IPS DF 6.9 (cell line): ENCODE results near the gene WDPCP.
"Not testable (repeated sequence)": the region's sequence is repeated elsewhere in the genome, so short reads cannot be mapped to it uniquely, and the experiment has no call there.

Experiments used
- DNase-seq: peaks from one replicate; pipeline ENCODE4 v3.0.0-alpha.2; 2013; ENCODE audit warnings: low read depth, low spot score
- H3K27ac ChIP-seq: one replicate; pipeline ENCODE4 v1.5.1; 2013; ENCODE audit warnings: low read length, control low read depth
- H3K27me3 ChIP-seq: 2 replicates; pipeline ENCODE4 v1.6.1; 2013; ENCODE audit warnings: mild to moderate bottlenecking, low read length; ENCODE audit not compliant: control insufficient read depth, insufficient read depth
- H3K36me3 ChIP-seq: 2 replicates; pipeline ENCODE4 v1.6.1; 2013; ENCODE audit warnings: low read length; ENCODE audit not compliant: control insufficient read depth, insufficient read depth
- H3K4me1 ChIP-seq: 2 replicates; pipeline ENCODE4 v1.6.1; 2013; ENCODE audit warnings: low read length; ENCODE audit not compliant: control insufficient read depth, insufficient read depth
- H3K4me3 ChIP-seq: 2 replicates; pipeline ENCODE4 v1.5.1; 2013; ENCODE audit warnings: mild to moderate bottlenecking, low read length
- H3K9me3 ChIP-seq: 2 replicates; pipeline ENCODE4 v1.6.1; 2013; ENCODE audit warnings: low read length, inconsistent platforms; ENCODE audit not compliant: control insufficient read depth, insufficient read depth
- WGBS: extraction: QIAGEN DNeasy Blood & Tissue Kit; methylation state at CpG from one replicate; pipeline ENCODE4 v1.1.7; 2013; ENCODE audit warnings: mixed read lengths, missing lambda C conversion rate; ENCODE audit not compliant: insufficient read length, insufficient coverage; 5-methylcytosine and 5-hydroxymethylcytosine counted together

WDPCP gene

GRCh38 chr2:63590626-63591408, 2.5 kb upstream of the WDPCP start:
- no peak overlapping the region for H3K4me3 ChIP-seq
- H3K27ac ChIP-seq, result no peak overlapping the region
- no CpG with 5 or more reads among the region's 3 CpGs for WGBS
- DNase-seq, result no peak
- no peaks in the 10 kb centered on the region for H3K4me1 ChIP-seq
- no peaks in the 10 kb centered on the region for H3K27me3 ChIP-seq
- H3K9me3 ChIP-seq, result no peaks in the 10 kb centered on the region
- H3K36me3 ChIP-seq, result peaks cover 7% of the 10 kb centered on the region; the same call in 1 of the 2 replicates

GRCh38 chr2:63589148-63589958, 1.1 kb upstream of the WDPCP start:
- H3K4me3 ChIP-seq, result peak overlapping the region; percentile 86
- no CpG with 5 or more reads among the region's 26 CpGs for WGBS
- H3K27ac ChIP-seq, result no peak overlapping the region
- no peak for DNase-seq
- H3K9me3 ChIP-seq, result no peaks in the 10 kb centered on the region
- H3K36me3 ChIP-seq, result 0 out of 2 replicates have a peak, but pooled peaks cover 2% of the 10 kb centered on the region
- H3K4me1 ChIP-seq, result no peaks in the 10 kb centered on the region
- no peaks in the 10 kb centered on the region for H3K27me3 ChIP-seq

- no peaks in the 10 kb centered on the region for H3K27me3 ChIP-seq
- no CpG with 5 or more reads among the region's 33 CpGs for WGBS
- no peaks in the 10 kb centered on the region for H3K9me3 ChIP-seq
- no peaks in the 10 kb centered on the region for H3K36me3 ChIP-seq
- H3K4me3 ChIP-seq, result peak overlapping the region; percentile 74; the same call in 1 of the 2 replicates
- H3K27ac ChIP-seq, result no peak overlapping the region
- H3K4me1 ChIP-seq, result no peaks in the 10 kb centered on the region
- peak; percentile 16 for DNase-seq
Observed at GRCh38 chr2:63587814-63588384, 378 bp downstream of the WDPCP start.

- WGBS, result no CpG with 5 or more reads among the region's 1 CpG
- H3K27ac ChIP-seq, result no peak overlapping the region
Observed at GRCh38 chr2:63582873-63583272, 5.4 kb downstream of the WDPCP start.

GRCh38 chr2:63581298-63581961, 6.8 kb downstream of the WDPCP start:
- no peak overlapping the region for H3K4me3 ChIP-seq
- H3K36me3 ChIP-seq, result no peaks in the 10 kb centered on the region
- no peaks in the 10 kb centered on the region for H3K9me3 ChIP-seq
- no peaks in the 10 kb centered on the region for H3K27me3 ChIP-seq
- WGBS, result no CpG with 5 or more reads among the region's 5 CpGs
- no peak overlapping the region for H3K27ac ChIP-seq
- DNase-seq, result no peak
- H3K4me1 ChIP-seq, result 0 out of 2 replicates have a peak, but pooled peaks cover 2% of the 10 kb centered on the region

More at GRCh38 chr2:63582873-63583272, 5.4 kb downstream of the WDPCP start:
- 0 out of 2 replicates have a peak, but pooled peaks cover 2% of the 10 kb centered on the region for H3K4me1 ChIP-seq
- no peaks in the 10 kb centered on the region for H3K36me3 ChIP-seq
- H3K4me3 ChIP-seq, result no peak overlapping the region
- no peak for DNase-seq
- H3K9me3 ChIP-seq, result no peaks in the 10 kb centered on the region
- no peaks in the 10 kb centered on the region for H3K27me3 ChIP-seq

- H3K27me3 ChIP-seq, result no peaks in the 10 kb centered on the region
- no CpG with 5 or more reads among the region's 4 CpGs for WGBS
- H3K9me3 ChIP-seq, result no peaks in the 10 kb centered on the region
- H3K27ac ChIP-seq, result no peak overlapping the region
- no peak overlapping the region for H3K4me3 ChIP-seq
- DNase-seq, result no peak
- H3K36me3 ChIP-seq, result no peaks in the 10 kb centered on the region
- H3K4me1 ChIP-seq, result 0 out of 2 replicates have a peak, but pooled peaks cover 2% of the 10 kb centered on the region
Observed at GRCh38 chr2:63580651-63581297, 7.5 kb downstream of the WDPCP start.

GRCh38 chr2:63578767-63579166, 9.5 kb downstream of the WDPCP start:
- no CpG with 5 or more reads among the region's 3 CpGs for WGBS
- Histone ChIP-seq H3K27ac (no peak overlapping the region), H3K4me1 (0 out of 2 replicates have a peak, but pooled peaks cover 2% of the 10 kb centered on the region), H3K27me3 (no peaks in the 10 kb centered on the region), H3K36me3 (no peaks in the 10 kb centered on the region), H3K4me3 (no peak overlapping the region), H3K9me3 (no peaks in the 10 kb centered on the region)
- DNase-seq, result no peak

GRCh38 chr2:63576546-63576945, 11.7 kb downstream of the WDPCP start:
- no peaks in the 10 kb centered on the region for H3K27me3 ChIP-seq
- H3K36me3 ChIP-seq, result no peaks in the 10 kb centered on the region
- no peak for DNase-seq
- H3K27ac ChIP-seq, result no peak overlapping the region
- no peak overlapping the region for H3K4me3 ChIP-seq
- 0 out of 2 replicates have a peak, but pooled peaks cover 2% of the 10 kb centered on the region for H3K4me1 ChIP-seq
- H3K9me3 ChIP-seq, result no peaks in the 10 kb centered on the region

- not testable (repeated sequence) for H3K36me3 ChIP-seq, H3K4me3 ChIP-seq, H3K9me3 ChIP-seq, DNase-seq, H3K27ac ChIP-seq, H3K4me1 ChIP-seq, H3K27me3 ChIP-seq
- no CpG with 5 or more reads among the region's 13 CpGs for WGBS
Observed at GRCh38 chr2:63573726-63574345, 14.4 kb downstream of the WDPCP start.
